ENCODE results near the gene SMYD3.

- TF ChIP-seq SIN3A (IDR thresholded peaks at IDR 0.05; ENCODE audit: borderline replicate concordance, insufficient read depth, low read length) (no peak), POLR2AphosphoS5 (IDR thresholded peaks at IDR 0.05; ENCODE audit: low read depth, low read length) (no peak), REST (IDR thresholded peaks at IDR 0.05; ENCODE audit: insufficient read depth in 1 of 2, low read depth in 2 of 2, low read length in 2 of 2) (no peak), TAF1 (IDR thresholded peaks at IDR 0.05; ENCODE audit: borderline replicate concordance, insufficient read depth, low read length) (no peak), FOXP2 (optimal IDR thresholded peaks at IDR 0.05; ENCODE audit: borderline replicate concordance, extremely low read depth, extremely low read length, insufficient read depth) (no peak)
These were observed 349.6 kb downstream of the SMYD3 start for GRCh38 chr1:246157516-246157915.
